Neutrophil (primary cell): ENCODE measurements around the gene FRMD5.

Source experiments
- H3K27ac ChIP-seq: fragments of 200-600 bp; sonication (generic); 2 replicates; pipeline ENCODE4 v1.5.1; 2016; ENCODE audit warnings: mild to moderate bottlenecking, moderate library complexity
- H3K27me3 ChIP-seq: fragments of 200-600 bp; sonication (generic); 2 replicates; pipeline ENCODE4 v1.6.0; 2016; ENCODE audit warnings: mild to moderate bottlenecking
- H3K36me3 ChIP-seq: fragments of 200-600 bp; sonication (generic); 2 replicates; pipeline ENCODE4 v1.5.1; 2017
- H3K4me1 ChIP-seq, 2 experiments: fragments of 200-600 bp in 1 of 2; sonication (generic) in 1 of 2; 1 replicate in 1 of 2; 2 replicates in 1 of 2; pipeline versions ENCODE4 v1.5.1 to v1.6.1; 2013 to 2016; ENCODE audit warnings: low read depth in 1 of 2, low read length in 1 of 2, mild to moderate bottlenecking in 1 of 2, moderate library complexity in 1 of 2; ENCODE audit not compliant: control insufficient read depth in 1 of 2, insufficient read depth in 1 of 2
- H3K4me3 ChIP-seq, 2 experiments: fragments of 200-600 bp in 1 of 2; sonication (generic) in 1 of 2; 1 replicate in 1 of 2; 2 replicates in 1 of 2; pipeline ENCODE4 v1.5.1; 2013 to 2016; ENCODE audit warnings: low read depth in 1 of 2, low read length in 1 of 2, mild to moderate bottlenecking in 1 of 2, moderate library complexity in 1 of 2
- H3K9me3 ChIP-seq: fragments of 200-600 bp; sonication (generic); 2 replicates; pipeline ENCODE4 v1.5.1; 2016
- CTCF ChIP-seq: fragments of 200-600 bp; sonication (generic); IDR thresholded peaks from 2 replicates; pipeline ENCODE4 v1.5.1; 2016; ENCODE audit warnings: antibody characterized with exemption

Gene FRMD5

GRCh38 chr15:43991206-43991605 lies 203.9 kb downstream of the FRMD5 start:
- Histone ChIP-seq H3K9me3 (no peaks in the 10 kb centered on the region), H3K27me3 (peaks cover 8% of the 10 kb centered on the region), H3K27ac (no peak overlapping the region), H3K36me3 (no peaks in the 10 kb centered on the region), H3K4me1 (no peaks in the 10 kb centered on the region), H3K4me3 (no peak overlapping the region)
- no peak for TF ChIP-seq CTCF

- Histone ChIP-seq H3K9me3 (no peaks in the 10 kb centered on the region), H3K27me3 (peaks cover 8% of the 10 kb centered on the region), H3K36me3 (no peaks in the 10 kb centered on the region), H3K4me1 (no peaks in the 10 kb centered on the region), H3K4me3 (no peak overlapping the region), H3K27ac (no peak overlapping the region)
- no peak for TF ChIP-seq CTCF
Observed at GRCh38 chr15:43989938-43990337, 205.1 kb downstream of the FRMD5 start.

- Histone ChIP-seq H3K27me3 (peaks cover 8% of the 10 kb centered on the region), H3K4me3 (no peak overlapping the region), H3K4me1 (no peaks in the 10 kb centered on the region)
Observed at GRCh38 chr15:43988900-43989299, 206.2 kb downstream of the FRMD5 start.

GRCh38 chr15:43987924-43988323 lies 207.1 kb downstream of the FRMD5 start:
- Histone ChIP-seq H3K36me3 (no peaks in the 10 kb centered on the region), H3K4me3 (no peak overlapping the region), H3K27me3 (peaks cover 8% of the 10 kb centered on the region), H3K9me3 (no peaks in the 10 kb centered on the region), H3K27ac (no peak overlapping the region), H3K4me1 (no peaks in the 10 kb centered on the region)
- no peak for TF ChIP-seq CTCF

More at GRCh38 chr15:43988900-43989299, 206.2 kb downstream of the FRMD5 start:
- H3K9me3 ChIP-seq: no peaks in the 10 kb centered on the region
- no peaks in the 10 kb centered on the region for H3K36me3 ChIP-seq
- H3K27ac ChIP-seq: no peak overlapping the region
- TF ChIP-seq CTCF: no peak

- Histone ChIP-seq H3K4me1 (no peaks in the 10 kb centered on the region), H3K4me3 (no peak overlapping the region), H3K27me3 (peaks cover 2% of the 10 kb centered on the region), H3K9me3 (no peaks in the 10 kb centered on the region), H3K36me3 (no peaks in the 10 kb centered on the region), H3K27ac (no peak overlapping the region)
- TF ChIP-seq CTCF: no peak
Observed at GRCh38 chr15:43985976-43986680, 208.9 kb downstream of the FRMD5 start.
